Lower leg skin (tissue), 3 donors: Measurements from ENCODE around the gene TMEM132A.

ENCODE experiments used
- POLR2A ChIP-seq, 2 donors: fragments of 450-650 bp; IDR thresholded peaks; one replicate each; pipeline ENCODE4 v1.6.1; 2016 to 2017; ENCODE audit warnings: antibody characterized with exemption in 2 of 2, mild to moderate bottlenecking in 1 of 2, moderate library complexity in 1 of 2
- TF ChIP-seq, protein P1 (sequence below), 3 donors: fragments of 450-650 bp; IDR thresholded peaks; one replicate each; pipeline ENCODE4 v1.5.1; 2016; ENCODE audit warnings: antibody characterized with exemption in 3 of 3, mild to moderate bottlenecking in 3 of 3, moderate library complexity in 2 of 3

- TF ChIP-seq, protein P1, sequence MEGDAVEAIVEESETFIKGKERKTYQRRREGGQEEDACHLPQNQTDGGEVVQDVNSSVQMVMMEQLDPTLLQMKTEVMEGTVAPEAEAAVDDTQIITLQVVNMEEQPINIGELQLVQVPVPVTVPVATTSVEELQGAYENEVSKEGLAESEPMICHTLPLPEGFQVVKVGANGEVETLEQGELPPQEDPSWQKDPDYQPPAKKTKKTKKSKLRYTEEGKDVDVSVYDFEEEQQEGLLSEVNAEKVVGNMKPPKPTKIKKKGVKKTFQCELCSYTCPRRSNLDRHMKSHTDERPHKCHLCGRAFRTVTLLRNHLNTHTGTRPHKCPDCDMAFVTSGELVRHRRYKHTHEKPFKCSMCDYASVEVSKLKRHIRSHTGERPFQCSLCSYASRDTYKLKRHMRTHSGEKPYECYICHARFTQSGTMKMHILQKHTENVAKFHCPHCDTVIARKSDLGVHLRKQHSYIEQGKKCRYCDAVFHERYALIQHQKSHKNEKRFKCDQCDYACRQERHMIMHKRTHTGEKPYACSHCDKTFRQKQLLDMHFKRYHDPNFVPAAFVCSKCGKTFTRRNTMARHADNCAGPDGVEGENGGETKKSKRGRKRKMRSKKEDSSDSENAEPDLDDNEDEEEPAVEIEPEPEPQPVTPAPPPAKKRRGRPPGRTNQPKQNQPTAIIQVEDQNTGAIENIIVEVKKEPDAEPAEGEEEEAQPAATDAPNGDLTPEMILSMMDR (IDR thresholded peaks at IDR 0.05): no peak
- no peak for TF ChIP-seq POLR2A (IDR thresholded peaks at IDR 0.05)
These were observed 10.2 kb upstream of the TMEM132A start, which contains the start of gene TMEM109 for GRCh38 chr11:60913793-60914632.
